NCI-H1417 (cell line): ENCODE data around the gene RAMP2.
"Not testable (repeated sequence)": the region's sequence is repeated elsewhere in the genome, so short reads cannot be mapped to it uniquely, and the experiment has no call there.

Experiments
- DNase-seq, 3 experiments: peaks; one replicate each; lab custom pipeline; 2025; lab: John Stamatoyannopoulos, UW

RAMP2 gene

GRCh38 chr17:42760652-42761581, at the start of gene RAMP2:
Gene RAMP2 (plus strand): TSS chr17:42761227. CDS start chr17:42761262, 35 bp downstream.
- DNase-seq: peak; percentile 4 to 90 (median 82)

- DNase-seq: peak; percentile 48 to 85 (median 64)
Measured at GRCh38 chr17:42720996-42721583, 39.9 kb upstream of the RAMP2 start.

- DNase-seq: no peak
Measured at GRCh38 chr17:42723636-42724035, 37.4 kb upstream of the RAMP2 start.

GRCh38 chr17:42725143-42725542, 35.9 kb upstream of the RAMP2 start:
- DNase-seq: no peak

GRCh38 chr17:42740699-42741098, 20.3 kb upstream of the RAMP2 start:
- DNase-seq: no peak

- DNase-seq: not testable (repeated sequence)
Measured at GRCh38 chr17:42742916-42743315, 18.1 kb upstream of the RAMP2 start.

GRCh38 chr17:42743595-42744282, 17.3 kb upstream of the RAMP2 start:
- DNase-seq: peak in 1 of 3 experiments; percentile 72

- DNase-seq: peak; percentile 64 to 95 (median 93)
Measured at GRCh38 chr17:42744283-42744805, 16.7 kb upstream of the RAMP2 start.

GRCh38 chr17:42744806-42745617, 16.0 kb upstream of the RAMP2 start, which contains the start of gene EZH1:
Gene EZH1 (minus strand): TSS chr17:42745040. CDS start chr17:42728941, 16,099 bp downstream.
- DNase-seq: peak; percentile 94 to 97 (median 95)

GRCh38 chr17:42748202-42748907, 12.7 kb upstream of the RAMP2 start:
- DNase-seq: no peak

GRCh38 chr17:42748908-42749798, 11.9 kb upstream of the RAMP2 start:
- DNase-seq: peak in 2 of 3 experiments; percentile 14 to 39

- no peak for DNase-seq
Measured at GRCh38 chr17:42750739-42751344, 10.2 kb upstream of the RAMP2 start.

- no peak for DNase-seq
Measured at GRCh38 chr17:42751628-42752027, 9.4 kb upstream of the RAMP2 start.

- DNase-seq: peak in 1 of 3 experiments; percentile 31
Measured at GRCh38 chr17:42754782-42755181, 6.2 kb upstream of the RAMP2 start.

- DNase-seq: peak in 1 of 3 experiments; percentile 40
Measured at GRCh38 chr17:42759982-42760651, 910 bp upstream of the RAMP2 start.

GRCh38 chr17:42761638-42762037, 611 bp downstream of the RAMP2 start:
- DNase-seq: no peak

- no peak for DNase-seq
Measured at GRCh38 chr17:42766124-42766523, 5.1 kb downstream of the RAMP2 start.

- DNase-seq: no peak
Measured at GRCh38 chr17:42767512-42767911, 6.5 kb downstream of the RAMP2 start.
